Measurements from ENCODE around the gene C22orf39.

DNA sequence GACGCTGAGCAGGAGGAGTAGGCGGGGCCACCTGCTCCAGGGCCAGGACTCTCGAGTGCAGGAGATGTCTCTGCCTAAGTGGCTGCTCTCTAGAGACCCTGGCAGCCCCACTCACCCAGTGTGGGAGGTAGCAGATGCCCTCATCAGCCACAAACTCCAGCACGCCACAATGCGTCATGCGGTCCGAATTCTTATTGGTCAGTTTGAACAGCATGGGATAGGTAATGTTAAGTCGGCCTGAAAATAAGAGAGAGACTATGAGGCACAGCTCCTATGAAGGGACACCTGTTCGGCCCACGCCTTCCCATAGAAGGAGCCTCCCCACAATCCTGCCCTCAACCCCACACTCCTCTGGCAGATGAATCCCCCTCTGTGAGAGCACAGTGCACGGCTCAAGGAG lies 24.1 kb upstream of the C22orf39 start:
- TF ChIP-seq, protein P1, sequence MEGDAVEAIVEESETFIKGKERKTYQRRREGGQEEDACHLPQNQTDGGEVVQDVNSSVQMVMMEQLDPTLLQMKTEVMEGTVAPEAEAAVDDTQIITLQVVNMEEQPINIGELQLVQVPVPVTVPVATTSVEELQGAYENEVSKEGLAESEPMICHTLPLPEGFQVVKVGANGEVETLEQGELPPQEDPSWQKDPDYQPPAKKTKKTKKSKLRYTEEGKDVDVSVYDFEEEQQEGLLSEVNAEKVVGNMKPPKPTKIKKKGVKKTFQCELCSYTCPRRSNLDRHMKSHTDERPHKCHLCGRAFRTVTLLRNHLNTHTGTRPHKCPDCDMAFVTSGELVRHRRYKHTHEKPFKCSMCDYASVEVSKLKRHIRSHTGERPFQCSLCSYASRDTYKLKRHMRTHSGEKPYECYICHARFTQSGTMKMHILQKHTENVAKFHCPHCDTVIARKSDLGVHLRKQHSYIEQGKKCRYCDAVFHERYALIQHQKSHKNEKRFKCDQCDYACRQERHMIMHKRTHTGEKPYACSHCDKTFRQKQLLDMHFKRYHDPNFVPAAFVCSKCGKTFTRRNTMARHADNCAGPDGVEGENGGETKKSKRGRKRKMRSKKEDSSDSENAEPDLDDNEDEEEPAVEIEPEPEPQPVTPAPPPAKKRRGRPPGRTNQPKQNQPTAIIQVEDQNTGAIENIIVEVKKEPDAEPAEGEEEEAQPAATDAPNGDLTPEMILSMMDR (IDR thresholded peaks at IDR 0.05), result no peak
- TF ChIP-seq POLR2A (IDR thresholded peaks at IDR 0.05) (no peak), EP300 (IDR thresholded peaks at IDR 0.05) (no peak)

All from ovary (tissue), 3 donors.